K562 (cell line): ENCODE data around the gene KRTAP2-4. TPM values are rescaled to one million over a fixed set of nuclear protein-coding genes. Genes with fewer than 3 reads are reported as not detected.
"Not testable (repeated sequence)": the region's sequence is repeated elsewhere in the genome, so short reads cannot be mapped to it uniquely, and the experiment has no call there.

ENCODE experiments used
- ATAC-seq: fragments of 200-7000 bp; cut with Tn5 transposase; 3 replicates; pipeline ENCODE4 v1.9.1; 2020; ENCODE audit warnings: moderate library complexity
- BruUV-seq: library from RNA; stranded (reverse); fragments of 400-500 nt; replicated peaks from 2 replicates; lab custom pipeline; 2021; lab: Mats Ljungman, UMichigan
- CTCF ChIA-PET: fragments of 300-600 bp; formaldehyde crosslinking; extraction: SDS; loops from one replicate; lab custom pipeline; 2021; ENCODE audit warnings: low intra/inter-chr PET ratio; lab: Yijun Ruan, JAX
- POLR2A ChIA-PET: fragments of 300-600, 350-650 bp; sonication (Branson Sonifier 250); formaldehyde crosslinking; extraction: SDS; loops from one replicate; lab custom pipeline; 2021; ENCODE audit warnings: antibody characterized with exemption, inconsistent platforms; lab: Yijun Ruan, JAX
- DNase-seq, 4 experiments: peaks; one replicate each; pipeline versions ENCODE4 v3.0.0 to v3.0.0-alpha.2; 2011 to 2018; ENCODE audit warnings: low spot score in 3 of 4, mixed read lengths in 3 of 4; ENCODE audit errors: extremely low read depth in 1 of 4
- FAIRE-seq: peaks from 2 replicates; lab custom pipeline; 2011; peaks lifted over from hg19 to GRCh38; lab: Jason Lieb, UNC
- H2AFZ ChIP-seq: 2 replicates; pipeline ENCODE4 v1.6.0; 2011; ENCODE audit warnings: low read depth, low read length, control low read depth, inconsistent platforms
- H3K27ac ChIP-seq: fragments of 200-600 bp; 3 replicates; pipeline ENCODE4 v1.8.0; 2011; ENCODE audit warnings: low read depth, mild to moderate bottlenecking, control low read depth, inconsistent platforms, low read length, moderate library complexity, mixed read lengths; ENCODE audit errors: extremely low read depth
- H3K27me3 ChIP-seq, 2 experiments: fragments of 300-600 bp in 1 of 2; 2 replicates in 1 of 2; 3 replicates in 1 of 2; pipeline versions ENCODE4 v1.6.0 to v1.8.0; 2011; ENCODE audit warnings: inconsistent platforms in 2 of 2, low read length in 2 of 2, mild to moderate bottlenecking in 1 of 2, mixed read lengths in 1 of 2, moderate library complexity in 1 of 2; ENCODE audit not compliant: control insufficient read depth in 2 of 2, insufficient read depth in 2 of 2
- H3K36me3 ChIP-seq: fragments of 300-600 bp; 3 replicates; pipeline ENCODE4 v1.8.0; 2011; ENCODE audit warnings: mild to moderate bottlenecking, low read length, inconsistent platforms; ENCODE audit not compliant: control insufficient read depth, insufficient read depth
- H3K4me1 ChIP-seq, 2 experiments: fragments of 200-600 bp in 1 of 2; replicated peaks in 1 of 2; 2 replicates in 1 of 2; 3 replicates in 1 of 2; pipeline versions ENCODE4 v1.5.1 to v1.8.0; 2011; ENCODE audit warnings: inconsistent platforms in 2 of 2, low read length in 2 of 2, mild to moderate bottlenecking in 1 of 2, mixed read lengths in 1 of 2, moderate library complexity in 1 of 2; ENCODE audit not compliant: control insufficient read depth in 2 of 2, insufficient read depth in 2 of 2
- H3K4me2 ChIP-seq: 2 replicates; pipeline ENCODE4 v1.6.1; 2011; ENCODE audit warnings: low read length, control low read depth, inconsistent platforms, mixed read lengths; ENCODE audit not compliant: insufficient read depth
- H3K4me3 ChIP-seq: fragments of 200-600 bp; sonication (generic), shearing (Covaris generic); 2 replicates; pipeline ENCODE4 v1.5.1; 2016; ENCODE audit warnings: control low read depth, inconsistent platforms
- H3K79me2 ChIP-seq: fragments of 200-600 bp; 3 replicates; pipeline ENCODE4 v1.8.0; 2011; ENCODE audit warnings: low read length, inconsistent platforms; ENCODE audit not compliant: control insufficient read depth, insufficient read depth
- H3K9ac ChIP-seq, 2 experiments: 2 replicates each; pipeline versions ENCODE4 v1.6.0 to v1.6.1; 2011; ENCODE audit warnings: low read depth in 2 of 2, low read length in 2 of 2, control low read depth in 1 of 2, inconsistent platforms in 1 of 2, mild to moderate bottlenecking in 1 of 2, mixed read lengths in 1 of 2; ENCODE audit not compliant: insufficient read depth in 1 of 2
- H3K9me1 ChIP-seq: one replicate; pipeline ENCODE4 v1.6.0; 2011; ENCODE audit warnings: inconsistent platforms, mild to moderate bottlenecking, low read length, moderate library complexity; ENCODE audit not compliant: control insufficient read depth, insufficient read depth
- H3K9me3 ChIP-seq: replicated peaks from 2 replicates; pipeline ENCODE4 v1.5.1; 2011; ENCODE audit warnings: low read depth, low read length, inconsistent platforms; ENCODE audit not compliant: control insufficient read depth, insufficient read depth
- H4K20me1 ChIP-seq: replicated peaks from 2 replicates; pipeline ENCODE4 v1.6.1; 2011; ENCODE audit warnings: low read length, inconsistent platforms, mixed read lengths; ENCODE audit not compliant: control insufficient read depth, insufficient read depth
- CTCFL ChIP-seq: IDR thresholded peaks from 2 replicates; pipeline ENCODE4 v1.6.1; 2011; ENCODE audit warnings: borderline replicate concordance, low read depth, mild to moderate bottlenecking, moderate library complexity, low read length; ENCODE audit not compliant: insufficient read depth, poor library complexity, severe bottlenecking
- HNRNPL ChIP-seq: fragments of 200-400 bp; formaldehyde crosslinking; IDR thresholded peaks from 2 replicates; pipeline ENCODE4 v1.6.1; 2017; ENCODE audit warnings: low read depth, mild to moderate bottlenecking, low read length
- WGBS: fragments of 100-300 bp; shearing (Covaris generic); methylation state at CpG from one replicate; pipeline ENCODE4 v1.1.6; 2016; ENCODE audit warnings: low coverage, mixed read lengths; ENCODE audit not compliant: insufficient coverage; ENCODE audit errors: missing lambda C conversion rate; 5-methylcytosine and 5-hydroxymethylcytosine counted together
- in situ Hi-C: fragments of 300-500 bp; cut with MboI; formaldehyde crosslinking; loops from 4 replicates; pipeline ENCODE4 v1.15.0; 2018; ENCODE audit warnings: inconsistent platforms, mixed read lengths
- intact Hi-C: fragments of 100-400 bp; cut with micrococcal nuclease; formaldehyde crosslinking; loops from 2 replicates; pipeline ENCODE4 v1.14.2; 2022
- polyA plus RNA-seq, 8 experiments: library from polyadenylated mRNA; depleted of rRNA in 4 of 8; stranded (reverse) in 5 of 8; unstranded in 3 of 8; fragments of >200 nt; fragmentation: Nextera tagmentation in 2 of 8; fragmentation: Illumina TruSeq in 1 of 8; extraction: Ambion mirVana in 2 of 8; extraction: Trizol in 1 of 8; gene quantifications; 2 replicates each; pipeline versions ENCODE4 v1.2.1 to v1.2.3, GENCODE V29; 2011 to 2014; ENCODE audit warnings: inconsistent platforms in 1 of 8, missing spikeins in 1 of 8
- total RNA-seq, 7 experiments: library from RNA; depleted of rRNA in 6 of 7; stranded (reverse); fragments of >200 nt in 6 of 7; fragmentation: Illumina TruSeq in 2 of 7; extraction: Trizol in 2 of 7; gene quantifications; 2 replicates each; pipeline versions ENCODE4 v1.2.1 to v1.2.3, GENCODE V29; 2011 to 2021; ENCODE audit warnings: low replicate concordance in 1 of 7

The KRTAP2-4 gene
- total and polyA plus RNA-seq, 9 of the 15 experiments (the other 6 are each of a cell fraction or from before 2014, with no cell fraction given): not detected

- no peak for TF ChIP-seq CTCFL
- TF ChIP-seq HNRNPL: no peak
Measured at GRCh38 chr17:41067281-41067680, 1.6 kb upstream of the KRTAP2-4 start (continued).

GRCh38 chr17:41065016-41065689 is 526 bp downstream of the KRTAP2-4 start:
- FAIRE-seq, H3K9me1 ChIP-seq, CTCF ChIA-PET, H3K27ac ChIP-seq, ATAC-seq, H3K79me2 ChIP-seq, BruUV-seq, H3K4me1 ChIP-seq, H3K27me3 ChIP-seq, H4K20me1 ChIP-seq, DNase-seq, H3K9me3 ChIP-seq, H3K4me3 ChIP-seq, POLR2A ChIA-PET, in situ Hi-C loops, intact Hi-C loops, H3K36me3 ChIP-seq, H3K9ac ChIP-seq, H2AFZ ChIP-seq, H3K4me2 ChIP-seq: not testable (repeated sequence)
- whole genome bisulfite sequencing: 5% methylated on average over 4 of the region's 16 CpGs
